Activated CD8-positive, alpha-beta T cell treated with anti-CD3 and anti-CD28 coated beads for 36 hours (primary cell): Measurements from ENCODE around the gene EPDR1. TPM values are rescaled to one million over a fixed set of nuclear protein-coding genes. Genes with fewer than 3 reads are reported as not detected.

Source experiments
- ATAC-seq: fragments of 200-7000 bp; cut with Tn5 transposase; one replicate; pipeline ENCODE4 v1.10.0; 2021; ENCODE audit warnings: mild to moderate bottlenecking, moderate library complexity
- CTCF ChIA-PET: fragments of 350-600 bp; sonication (Branson Sonifier 250); formaldehyde crosslinking; loops from one replicate; lab custom pipeline; 2021; ENCODE audit warnings: antibody characterized with exemption; lab: Charles Lee
- POLR2A ChIA-PET: fragments of 350-600 bp; sonication (Branson Sonifier 250); formaldehyde crosslinking; loops from one replicate; lab custom pipeline; 2021; ENCODE audit warnings: antibody characterized with exemption; lab: Charles Lee
- DNase-seq: peaks from one replicate; pipeline ENCODE4 v3.0.0-alpha.2; 2020
- H3K27ac Mint-ChIP-seq: one replicate; pipeline ENCODE4 v1.8.0; 2021; ENCODE audit warnings: mild to moderate bottlenecking, mixed read lengths
- H3K27me3 Mint-ChIP-seq: one replicate; pipeline ENCODE4 v1.8.0; 2021; ENCODE audit warnings: mixed read lengths
- H3K36me3 Mint-ChIP-seq: one replicate; pipeline ENCODE4 v1.8.0; 2021; ENCODE audit warnings: low read depth, mixed read lengths
- H3K4me1 Mint-ChIP-seq: one replicate; pipeline ENCODE4 v1.8.0; 2021; ENCODE audit warnings: low read depth, mixed read lengths
- H3K4me3 Mint-ChIP-seq: one replicate; pipeline ENCODE4 v1.8.0; 2021; ENCODE audit warnings: mild to moderate bottlenecking, moderate library complexity, mixed read lengths
- H3K9me3 Mint-ChIP-seq: one replicate; pipeline ENCODE4 v1.8.0; 2021; ENCODE audit warnings: mixed read lengths
- CTCF ChIP-seq: fragments of 200-600 bp; IDR thresholded peaks from one replicate; pipeline ENCODE4 v1.8.0; 2022; ENCODE audit warnings: antibody characterized with exemption, mild to moderate bottlenecking
- intact Hi-C: fragments of 100-400 bp; cut with micrococcal nuclease; formaldehyde crosslinking; loops from one replicate; pipeline ENCODE4 v1.10.0; 2022
- total RNA-seq, 2 experiments: library from RNA; stranded (reverse); gene quantifications; one replicate each; pipeline ENCODE4 v1.2.3, GENCODE V29; 2021

Gene EPDR1
- total RNA-seq: 1 to 10 TPM; 3.4 to 4.7 TPM

- POLR2A ChIA-PET: no interaction called here
- CTCF ChIA-PET: interaction anchor here (0.6 to 4.7 kb wide), 9 partner anchors 8 to 449 kb away, joined by 3 to 25 read pairs (median 3); no protein-coding TSS in a partner anchor
- H3K27ac Mint-ChIP-seq: peak within 1 kb of the TSS; percentile 68
- intact Hi-C loops: no loop called here
- ATAC-seq: peak; percentile 75
- peaks cover 19% of the 10 kb centered on the region for H3K4me1 Mint-ChIP-seq
- no peaks in the 10 kb centered on the region for H3K9me3 Mint-ChIP-seq
- H3K4me3 Mint-ChIP-seq: peak within 1 kb of the TSS; percentile 76
- peak; percentile 67 for DNase-seq
- no peaks in the 10 kb centered on the region for H3K36me3 Mint-ChIP-seq
- no peak for TF ChIP-seq CTCF
- H3K27me3 Mint-ChIP-seq: peaks cover 62% of the 10 kb centered on the region
Measured at GRCh38 chr7:37920305-37920848, at the start of gene EPDR1. EPDR1 (plus strand) TSS chr7:37920640; CDS start chr7:37920940, 300 bp downstream.

- ChIA-PET CTCF (no interaction called here), POLR2A (no interaction called here)
- TF ChIP-seq CTCF: no peak
- H3K4me3 Mint-ChIP-seq: no peak overlapping the region
- DNase-seq (no peak), ATAC-seq (no peak)
- intact Hi-C loops: no loop called here
- H3K27me3 Mint-ChIP-seq: peaks cover 13% of the 10 kb centered on the region
- peaks cover 2% of the 10 kb centered on the region for H3K9me3 Mint-ChIP-seq
- no peaks in the 10 kb centered on the region for H3K36me3 Mint-ChIP-seq
- no peak overlapping the region for H3K27ac Mint-ChIP-seq
- no peaks in the 10 kb centered on the region for H3K4me1 Mint-ChIP-seq
Measured at GRCh38 chr7:37882086-37882485, 38.4 kb upstream of the EPDR1 start.

- Mint-ChIP-seq H3K9me3 (no peaks in the 10 kb centered on the region), H3K27me3 (peaks cover 5% of the 10 kb centered on the region), H3K4me3 (no peak overlapping the region), H3K4me1 (no peaks in the 10 kb centered on the region), H3K36me3 (no peaks in the 10 kb centered on the region), H3K27ac (no peak overlapping the region)
- POLR2A ChIA-PET: no interaction called here
- ATAC-seq (no peak), DNase-seq (no peak)
- CTCF ChIA-PET: interaction anchor here (1.3 kb wide), 1 partner anchor 8 kb away, joined by 4 read pairs; no protein-coding TSS in a partner anchor
- no peak for TF ChIP-seq CTCF
- intact Hi-C loops: no loop called here
Measured at GRCh38 chr7:37893359-37893758, 27.1 kb upstream of the EPDR1 start.

- CTCF ChIA-PET: no interaction called here
- intact Hi-C loops: no loop called here
- TF ChIP-seq CTCF: no peak
- H3K9me3 Mint-ChIP-seq: no peaks in the 10 kb centered on the region
- ATAC-seq (no peak), DNase-seq (no peak)
- no peaks in the 10 kb centered on the region for H3K36me3 Mint-ChIP-seq
- H3K27ac Mint-ChIP-seq: no peak overlapping the region
- peaks cover 5% of the 10 kb centered on the region for H3K27me3 Mint-ChIP-seq
- POLR2A ChIA-PET: no interaction called here
- no peaks in the 10 kb centered on the region for H3K4me1 Mint-ChIP-seq
- no peak overlapping the region for H3K4me3 Mint-ChIP-seq
Measured at GRCh38 chr7:37894671-37895070, 25.8 kb upstream of the EPDR1 start.

- POLR2A ChIA-PET: no interaction called here
- CTCF ChIA-PET: interaction anchor here (0.9 to 1.1 kb wide), 2 partner anchors 18 to 316 kb away, joined by 4 to 5 read pairs; no protein-coding TSS in a partner anchor
- Mint-ChIP-seq H3K4me3 (no peak overlapping the region), H3K27me3 (peaks cover 2% of the 10 kb centered on the region), H3K9me3 (no peaks in the 10 kb centered on the region), H3K36me3 (no peaks in the 10 kb centered on the region), H3K27ac (no peak overlapping the region), H3K4me1 (no peaks in the 10 kb centered on the region)
- no peak for ATAC-seq
- no peak for DNase-seq
- intact Hi-C loops: loop anchor here (10.0 kb wide), 1 partner anchor 205 kb away; no protein-coding TSS in a partner anchor
- TF ChIP-seq CTCF: no peak
Measured at GRCh38 chr7:37899712-37900247, 20.7 kb upstream of the EPDR1 start.
